22Rv1 (cell line): ENCODE data around the gene HAUS3.
"Not testable (repeated sequence)": the region's sequence is repeated elsewhere in the genome, so short reads cannot be mapped to it uniquely, and the experiment has no call there.

Experiments used
- H3K27ac ChIP-seq: fragments of 450-650 bp; 2 replicates; pipeline ENCODE4 v1.5.1; 2017
- ZFX ChIP-seq: fragments of 450-650 bp; IDR thresholded peaks from 2 replicates; pipeline ENCODE4 v1.6.1; 2017; ENCODE audit warnings: antibody characterized with exemption, borderline replicate concordance
- TF ChIP-seq, protein P1 (sequence below): fragments of 450-650 bp; IDR thresholded peaks from 2 replicates; pipeline ENCODE4 v1.5.1; 2017; ENCODE audit warnings: mild to moderate bottlenecking

The HAUS3 gene

DNA sequence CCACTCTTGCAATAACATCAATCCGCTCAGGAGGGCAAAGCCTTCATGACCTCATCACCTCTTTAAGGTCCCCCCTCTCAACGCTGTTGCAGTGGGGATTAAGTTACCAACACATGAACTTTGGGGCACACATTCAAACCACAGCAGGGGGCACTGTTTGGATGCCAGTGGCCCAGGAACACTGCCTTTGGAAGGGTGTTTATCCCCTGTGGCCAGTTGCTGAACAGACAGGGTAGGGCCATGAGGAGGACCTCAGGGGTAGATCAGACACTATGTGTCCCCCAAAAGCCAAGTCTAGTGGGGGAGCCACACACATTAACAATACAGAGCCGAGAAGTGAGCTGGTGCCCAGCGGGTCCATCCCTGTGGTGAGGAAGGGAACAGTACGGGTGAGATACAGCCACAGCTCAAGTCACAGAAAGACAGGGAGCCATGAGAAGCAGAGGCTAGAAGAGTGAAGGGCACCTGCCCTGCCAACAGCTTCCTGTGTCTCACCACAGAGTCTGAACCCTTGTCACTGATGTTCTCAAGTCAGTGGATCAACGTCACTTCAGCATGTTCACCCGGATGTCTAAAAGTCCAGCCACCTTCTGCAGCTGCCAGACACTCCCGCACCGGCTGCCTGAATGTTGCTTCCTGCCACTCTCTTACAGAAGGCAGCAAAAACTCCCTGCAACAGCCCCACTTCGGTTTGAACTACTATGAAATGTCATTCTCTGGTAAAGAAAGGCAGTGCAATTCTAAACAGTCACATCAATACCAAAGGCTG is 39.8 kb upstream of the HAUS3 start:
- H3K27ac ChIP-seq, result no peak overlapping the region
- TF ChIP-seq, protein P1, sequence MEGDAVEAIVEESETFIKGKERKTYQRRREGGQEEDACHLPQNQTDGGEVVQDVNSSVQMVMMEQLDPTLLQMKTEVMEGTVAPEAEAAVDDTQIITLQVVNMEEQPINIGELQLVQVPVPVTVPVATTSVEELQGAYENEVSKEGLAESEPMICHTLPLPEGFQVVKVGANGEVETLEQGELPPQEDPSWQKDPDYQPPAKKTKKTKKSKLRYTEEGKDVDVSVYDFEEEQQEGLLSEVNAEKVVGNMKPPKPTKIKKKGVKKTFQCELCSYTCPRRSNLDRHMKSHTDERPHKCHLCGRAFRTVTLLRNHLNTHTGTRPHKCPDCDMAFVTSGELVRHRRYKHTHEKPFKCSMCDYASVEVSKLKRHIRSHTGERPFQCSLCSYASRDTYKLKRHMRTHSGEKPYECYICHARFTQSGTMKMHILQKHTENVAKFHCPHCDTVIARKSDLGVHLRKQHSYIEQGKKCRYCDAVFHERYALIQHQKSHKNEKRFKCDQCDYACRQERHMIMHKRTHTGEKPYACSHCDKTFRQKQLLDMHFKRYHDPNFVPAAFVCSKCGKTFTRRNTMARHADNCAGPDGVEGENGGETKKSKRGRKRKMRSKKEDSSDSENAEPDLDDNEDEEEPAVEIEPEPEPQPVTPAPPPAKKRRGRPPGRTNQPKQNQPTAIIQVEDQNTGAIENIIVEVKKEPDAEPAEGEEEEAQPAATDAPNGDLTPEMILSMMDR, result no peak
- TF ChIP-seq ZFX, result no peak

DNA sequence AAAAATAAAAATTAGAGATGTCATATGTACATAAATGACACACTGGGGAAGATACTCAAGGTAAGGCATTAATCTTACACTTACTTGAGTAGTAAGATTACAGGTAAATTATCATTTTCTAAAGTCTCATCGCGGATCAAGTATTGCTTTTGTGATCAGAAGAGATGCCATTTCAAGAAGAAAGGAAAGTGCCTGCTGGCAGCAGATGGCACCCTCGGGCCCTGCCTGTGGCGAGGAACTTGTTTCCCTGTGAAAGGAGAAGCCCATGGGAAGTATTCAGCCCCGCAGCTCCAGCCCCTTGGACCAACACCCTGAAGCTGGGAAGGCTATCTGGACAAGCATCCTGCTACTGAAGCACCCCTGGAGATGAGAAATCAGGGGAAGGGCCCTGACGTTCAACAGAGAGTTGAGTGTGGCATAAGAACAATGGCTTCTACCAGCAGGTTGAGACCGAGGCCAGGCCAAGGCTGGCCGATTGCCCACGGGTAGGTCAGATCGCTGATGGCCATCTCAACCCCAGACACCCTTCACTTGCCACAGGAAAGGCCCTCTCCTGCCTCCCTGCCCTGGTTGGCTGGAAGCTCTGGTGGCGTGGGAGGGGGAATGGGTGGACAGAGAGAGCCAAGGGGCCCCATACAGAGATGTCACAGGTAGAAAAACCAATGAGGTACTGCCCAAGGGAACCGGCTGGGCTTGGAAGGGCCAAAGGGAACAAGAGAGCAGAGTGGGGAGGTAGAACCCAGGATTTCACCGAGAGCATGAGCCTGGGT is 38.8 kb upstream of the HAUS3 start:
- no peak for TF ChIP-seq ZFX
- TF ChIP-seq, protein P1, result no peak
- H3K27ac ChIP-seq, result no peak overlapping the region

DNA sequence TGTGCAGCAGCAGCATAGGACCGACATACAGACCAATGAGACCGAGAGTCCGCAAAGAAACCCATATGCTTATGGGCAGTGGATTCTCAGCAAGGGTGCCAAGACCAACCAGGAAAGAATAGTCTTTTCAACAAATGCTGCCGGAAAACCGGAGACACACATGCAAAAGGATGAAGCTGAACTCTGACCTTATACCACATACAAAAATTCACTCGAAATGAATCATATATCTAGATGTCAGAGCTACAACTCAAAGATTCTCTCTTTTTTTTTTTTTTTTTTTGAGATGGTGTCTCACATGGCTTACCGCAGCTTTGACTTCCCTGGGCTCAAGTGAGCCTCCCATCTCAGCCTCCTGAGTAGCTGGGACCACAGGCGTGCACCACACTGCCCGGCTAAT is 36.0 kb upstream of the HAUS3 start:
- TF ChIP-seq, protein P1, result no peak
- TF ChIP-seq ZFX, result no peak

DNA sequence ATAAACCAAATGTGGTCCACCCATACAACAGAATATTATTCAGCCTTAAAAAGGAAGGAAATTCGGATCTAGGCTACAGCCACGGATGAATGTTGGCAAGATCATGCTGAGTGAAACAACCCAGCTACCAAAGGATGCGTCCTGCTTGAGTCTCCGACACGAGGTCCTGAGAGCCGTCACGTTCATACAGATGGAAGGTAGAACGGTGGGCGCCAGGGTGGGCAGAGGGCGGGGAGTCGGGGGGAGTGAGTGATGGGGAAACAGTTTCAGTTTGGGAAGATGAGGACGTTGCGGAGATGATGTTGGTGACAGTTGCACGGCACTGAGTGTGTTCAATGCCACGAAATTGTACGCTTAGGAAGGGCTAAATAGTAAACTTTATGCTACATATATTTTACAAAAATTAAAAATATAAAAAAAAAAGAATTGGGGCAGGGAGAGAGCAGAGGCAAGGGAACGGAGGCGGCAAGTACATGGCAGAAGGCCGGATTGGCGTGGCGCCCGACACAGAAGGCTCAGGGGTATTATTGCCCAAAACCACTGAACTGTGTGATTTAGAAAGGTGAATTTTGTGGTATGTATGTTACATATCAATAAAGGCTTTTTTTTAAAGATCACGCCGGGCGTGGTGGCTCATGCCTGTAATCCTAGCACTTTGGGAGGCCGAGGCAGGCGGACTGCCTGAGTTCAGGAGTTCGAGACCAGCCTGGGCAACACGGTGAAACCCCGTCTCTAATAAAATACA is 34.8 kb upstream of the HAUS3 start:
- H3K27ac ChIP-seq, result no peak overlapping the region
- TF ChIP-seq, protein P1, result no peak
- no peak for TF ChIP-seq ZFX

More for the DNA sequence above, 36.0 kb upstream of the HAUS3 start:
- no peak overlapping the region for H3K27ac ChIP-seq

DNA sequence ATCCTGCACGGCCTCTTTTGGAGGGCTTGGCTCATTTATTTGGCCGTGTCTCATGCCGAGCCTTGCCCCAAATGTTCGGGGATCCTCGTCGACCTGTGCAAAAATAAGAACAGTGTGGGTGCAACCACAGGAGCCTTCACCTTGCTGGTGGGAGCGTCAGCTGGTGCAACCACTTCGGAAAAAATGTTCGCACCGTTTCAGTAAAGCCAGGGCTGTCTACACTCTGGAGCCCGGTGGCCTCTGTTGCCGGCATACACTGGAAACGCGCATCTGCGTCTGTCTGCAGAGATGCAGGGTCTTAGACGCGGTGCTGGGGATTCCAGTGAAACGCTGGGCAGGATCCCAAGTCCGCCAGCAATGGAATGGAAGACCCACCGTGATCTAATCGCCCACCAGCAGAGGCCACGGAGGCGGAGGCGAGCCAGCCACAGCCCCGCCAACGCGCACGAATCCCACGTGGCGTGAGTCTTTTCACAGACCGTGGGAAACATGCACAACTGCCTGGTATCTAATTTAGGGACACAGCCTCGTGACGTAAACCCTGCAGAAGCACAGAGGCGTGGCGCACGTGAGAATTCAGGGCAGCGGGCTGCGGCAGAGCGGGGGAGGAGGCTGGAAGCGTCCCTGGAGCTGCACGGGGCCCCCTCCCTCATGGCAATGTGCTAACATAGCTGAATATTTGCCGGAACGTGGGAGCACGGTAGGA is 33.8 kb upstream of the HAUS3 start:
- TF ChIP-seq, protein P1, result no peak
- TF ChIP-seq ZFX, result no peak
- H3K27ac ChIP-seq, result no peak overlapping the region

DNA sequence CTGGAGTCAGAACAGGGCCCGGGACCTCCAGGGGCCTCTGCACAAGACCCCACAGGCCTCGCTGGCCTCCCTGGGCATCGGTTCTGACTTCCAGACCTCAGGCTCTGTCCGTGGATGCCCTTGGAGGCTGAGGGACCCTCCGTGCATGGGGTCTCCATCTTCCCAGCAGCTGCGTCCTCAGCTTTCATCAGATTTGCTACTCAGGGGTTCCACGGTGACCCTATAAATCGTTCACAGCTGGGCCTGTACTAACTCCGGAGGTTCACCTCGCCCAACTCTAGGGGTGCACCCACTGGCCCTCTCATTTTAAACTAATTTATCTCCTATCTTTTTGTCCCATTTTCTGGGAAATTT is 33.1 kb upstream of the HAUS3 start:
- H3K27ac ChIP-seq, result not testable (repeated sequence)

DNA sequence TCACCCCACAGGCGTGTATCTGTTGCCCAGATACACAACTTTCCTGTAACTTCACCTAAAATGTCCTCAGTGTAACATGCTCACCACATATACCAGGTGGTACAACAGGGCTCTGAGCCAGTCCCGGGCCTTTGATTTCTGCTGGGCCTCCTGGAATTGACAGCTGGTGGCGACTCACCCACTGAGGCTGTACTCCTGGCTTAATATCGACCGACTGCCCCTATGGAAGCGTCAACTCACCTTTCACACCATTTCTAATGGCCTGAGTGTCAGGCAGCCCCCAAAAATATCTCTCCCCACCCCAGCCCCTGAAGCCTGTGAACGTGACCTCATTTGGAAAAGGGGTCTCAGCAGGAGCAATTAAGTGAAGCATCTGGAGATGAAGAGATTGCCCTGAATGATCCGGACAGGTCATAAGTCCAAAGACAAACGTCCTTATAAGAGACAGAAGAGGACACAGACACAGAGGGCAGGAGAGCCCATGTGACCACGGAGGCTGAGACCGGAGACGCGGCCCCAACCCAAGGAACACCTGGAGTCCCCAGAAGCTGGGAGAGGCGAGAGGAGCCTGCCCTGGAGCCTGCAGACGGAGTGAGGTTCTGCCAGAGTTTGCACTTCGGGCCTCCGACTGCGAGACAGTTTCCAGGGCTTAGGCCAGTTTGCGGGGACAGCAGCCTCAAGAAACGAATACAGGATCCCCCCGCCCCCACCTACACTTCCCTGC is 32.6 kb upstream of the HAUS3 start:
- no peak for TF ChIP-seq ZFX
- TF ChIP-seq, protein P1, result no peak
- H3K27ac ChIP-seq, result no peak overlapping the region
